IMR-90 (cell line): ENCODE results near the gene KRTAP11-1. TPM values are rescaled to one million over a fixed set of nuclear protein-coding genes. Genes with fewer than 3 reads are reported as not detected.

ENCODE experiments used
- ATAC-seq: fragments of 200-7000 bp; cut with Tn5 transposase; 2 replicates; pipeline ENCODE4 v1.9.1; 2020; ENCODE audit warnings: low read depth, mild to moderate bottlenecking, moderate library complexity
- BruUV-seq: library from RNA; stranded (reverse); fragments of 400-500 nt; replicated peaks from 2 replicates; lab custom pipeline; 2021; lab: Mats Ljungman, UMichigan
- CTCF ChIA-PET: fragments of 300-600 bp; formaldehyde crosslinking; extraction: SDS; loops from one replicate; lab custom pipeline; 2021; ENCODE audit warnings: antibody characterized with exemption; lab: Yijun Ruan, JAX
- POLR2A ChIA-PET: fragments of 300-600 bp; sonication (Branson Sonifier 250); formaldehyde crosslinking; loops from one replicate; lab custom pipeline; 2022; ENCODE audit warnings: antibody characterized with exemption; ENCODE audit not compliant: unreplicated experiment; lab: Charles Lee
- DNase-seq: peaks from one replicate; pipeline ENCODE4 v3.0.0; 2013
- H2AFZ ChIP-seq: replicated peaks from 2 replicates; pipeline ENCODE3; 2013; ENCODE audit warnings: low read length, mild to moderate bottlenecking; ENCODE audit not compliant: poor library complexity
- H2AK5ac ChIP-seq: 2 replicates; pipeline ENCODE4 v1.6.1; 2013; ENCODE audit warnings: low read depth, low read length, inconsistent platforms
- H2AK9ac ChIP-seq: replicated peaks from 2 replicates; pipeline ENCODE3; 2013; ENCODE audit warnings: mild to moderate bottlenecking, low read depth, low read length, moderate library complexity; ENCODE audit not compliant: poor library complexity
- H2BK120ac ChIP-seq: 2 replicates; pipeline ENCODE4 v1.6.1; 2013; ENCODE audit warnings: low read depth, low read length, inconsistent platforms
- H2BK15ac ChIP-seq: 3 replicates; pipeline ENCODE4 v1.6.1; 2013; ENCODE audit warnings: low read depth, low read length, inconsistent platforms
- H2BK20ac ChIP-seq: 2 replicates; pipeline ENCODE4 v1.6.1; 2013; ENCODE audit warnings: low read depth, mild to moderate bottlenecking, inconsistent platforms, low read length, moderate library complexity
- H2BK5ac ChIP-seq: 2 replicates; pipeline ENCODE4 v1.6.1; 2013; ENCODE audit warnings: mild to moderate bottlenecking, low read depth, low read length, inconsistent platforms; ENCODE audit not compliant: poor library complexity, severe bottlenecking
- H3K14ac ChIP-seq: replicated peaks from 2 replicates; pipeline ENCODE4 v1.6.1; 2013; ENCODE audit warnings: low read depth, low read length, inconsistent platforms
- H3K18ac ChIP-seq: 2 replicates; pipeline ENCODE4 v1.6.1; 2013; ENCODE audit warnings: low read depth, low read length, control low read depth
- H3K23ac ChIP-seq: 2 replicates; pipeline ENCODE4 v1.6.1; 2013; ENCODE audit warnings: low read depth, low read length, inconsistent platforms
- H3K27ac ChIP-seq: 2 replicates; pipeline ENCODE4 v1.5.1; 2013; ENCODE audit warnings: mild to moderate bottlenecking, control low read depth, low read length; ENCODE audit not compliant: insufficient read depth
- H3K27me3 ChIP-seq: 2 replicates; pipeline ENCODE4 v1.6.1; 2013; ENCODE audit warnings: low read length; ENCODE audit not compliant: control insufficient read depth, insufficient read depth
- H3K36me3 ChIP-seq: 2 replicates; pipeline ENCODE4 v1.6.1; 2013; ENCODE audit warnings: low read length, mixed read lengths; ENCODE audit not compliant: control insufficient read depth, insufficient read depth
- H3K4ac ChIP-seq: 2 replicates; pipeline ENCODE4 v1.6.1; 2013; ENCODE audit warnings: low read depth, low read length, inconsistent platforms
- H3K4me1 ChIP-seq: 2 replicates; pipeline ENCODE4 v1.6.1; 2013; ENCODE audit warnings: low read length, mixed read lengths; ENCODE audit not compliant: control insufficient read depth, insufficient read depth
- H3K4me2 ChIP-seq: 2 replicates; pipeline ENCODE4 v1.6.1; 2013; ENCODE audit warnings: low read depth, mild to moderate bottlenecking, control low read depth, low read length, moderate library complexity
- H3K4me3 ChIP-seq: 2 replicates; pipeline ENCODE4 v1.5.1; 2013; ENCODE audit warnings: low read depth, mild to moderate bottlenecking, control low read depth, low read length, moderate library complexity; ENCODE audit not compliant: insufficient read depth
- H3K56ac ChIP-seq: 2 replicates; pipeline ENCODE4 v1.6.1; 2013; ENCODE audit warnings: low read length, inconsistent platforms; ENCODE audit not compliant: insufficient read depth; ENCODE audit errors: extremely low read depth
- H3K79me1 ChIP-seq, 2 experiments: 2 replicates each; pipeline ENCODE4 v1.6.1; 2013; ENCODE audit warnings: low read length in 2 of 2, inconsistent platforms in 1 of 2, low read depth in 1 of 2
- H3K9ac ChIP-seq: 2 replicates; pipeline ENCODE4 v1.6.1; 2013; ENCODE audit warnings: low read depth, low read length, control low read depth
- H3K9me1 ChIP-seq: 2 replicates; pipeline ENCODE4 v1.6.1; 2013; ENCODE audit warnings: low read length, inconsistent platforms; ENCODE audit not compliant: insufficient read depth
- H3K9me3 ChIP-seq: 2 replicates; pipeline ENCODE4 v1.6.1; 2013; ENCODE audit warnings: low read length; ENCODE audit not compliant: control insufficient read depth, insufficient read depth
- H4K20me1 ChIP-seq: 2 replicates; pipeline ENCODE4 v1.6.1; 2013; ENCODE audit warnings: low read length, inconsistent platforms; ENCODE audit not compliant: insufficient read depth
- H4K5ac ChIP-seq: 2 replicates; pipeline ENCODE4 v1.6.1; 2013; ENCODE audit warnings: mild to moderate bottlenecking, low read depth, low read length, control low read depth
- H4K8ac ChIP-seq, 2 experiments: 2 replicates each; pipeline ENCODE4 v1.6.1; 2013; ENCODE audit warnings: low read depth in 2 of 2, low read length in 2 of 2, control low read depth in 1 of 2, inconsistent platforms in 1 of 2
- H4K91ac ChIP-seq: 2 replicates; pipeline ENCODE4 v1.6.1; 2013; ENCODE audit warnings: low read depth, low read length, inconsistent platforms; ENCODE audit not compliant: insufficient read depth
- CHD1 ChIP-seq: IDR thresholded peaks from 2 replicates; pipeline ENCODE4 v1.6.1; 2012; ENCODE audit warnings: low read depth, low read length, improper control_type of control experiment
- CTCF ChIP-seq: conservative IDR thresholded peaks from 2 replicates; pipeline ENCODE4 v1.5.1; 2012; ENCODE audit warnings: mild to moderate bottlenecking, low read depth, low read length, improper control_type of control experiment
- ELK1 ChIP-seq: fragments of 150-350 bp; IDR thresholded peaks from 2 replicates; pipeline ENCODE4 v1.6.1; 2016; ENCODE audit warnings: low read depth, mild to moderate bottlenecking, low read length, moderate library complexity, borderline replicate concordance
- MXI1 ChIP-seq: IDR thresholded peaks from 2 replicates; pipeline ENCODE4 v1.6.1; 2012; ENCODE audit warnings: low read depth, mild to moderate bottlenecking, low read length, moderate library complexity, borderline replicate concordance
- NFE2L2 ChIP-seq: fragments of 150-350 bp; IDR thresholded peaks from 2 replicates; pipeline ENCODE4 v1.6.1; 2016; ENCODE audit warnings: low read depth, mild to moderate bottlenecking, low read length
- RAD21 ChIP-seq: IDR thresholded peaks from 2 replicates; pipeline ENCODE4 v1.6.1; 2012; ENCODE audit warnings: low read length, improper control_type of control experiment
- SMC3 ChIP-seq: fragments of 150-350 bp; IDR thresholded peaks from 2 replicates; pipeline ENCODE4 v1.6.1; 2016; ENCODE audit warnings: low read depth, mild to moderate bottlenecking, antibody characterized with exemption, low read length, moderate library complexity
- WGBS, 2 experiments: methylation state at CpG; one replicate each; pipeline versions ENCODE4 v1.1.5 to v1.1.7; 2013; ENCODE audit warnings: missing lambda C conversion rate in 2 of 2; ENCODE audit not compliant: insufficient read length in 1 of 2; ENCODE audit errors: extremely low coverage in 2 of 2; 5-methylcytosine and 5-hydroxymethylcytosine counted together
- dilution Hi-C: fragments of 300-500 bp; cut with HindIII; formaldehyde crosslinking; loops from one replicate; pipeline ENCODE4 v1.14.3; 2018; ENCODE audit warnings: low sequenced_read_pairs; ENCODE audit not compliant: unreplicated experiment
- in situ Hi-C: fragments of 300-500 bp; cut with MboI; formaldehyde crosslinking; loops from 3 replicates; pipeline ENCODE4 v1.14.3; 2019; ENCODE audit warnings: low sequenced_read_pairs, inconsistent platforms, mixed read lengths
- intact Hi-C: fragments of 100-400 bp; cut with micrococcal nuclease; formaldehyde crosslinking; loops from 2 replicates; pipeline ENCODE4 v1.10.0; 2022
- polyA plus RNA-seq, 3 experiments: library from polyadenylated mRNA; depleted of rRNA; stranded (reverse); fragments of >200 nt; gene quantifications; 2 replicates each; pipeline ENCODE4 v1.2.3, GENCODE V29; 2012; ENCODE audit warnings: low replicate concordance in 1 of 3
- total RNA-seq: library from RNA; depleted of rRNA; stranded (reverse); fragments of >200 nt; gene quantifications from 2 replicates; pipeline ENCODE4 v1.2.3, GENCODE V29; 2012

Gene KRTAP11-1
- total and polyA plus RNA-seq, 2 of the 4 experiments (the other 2 are of a cell fraction) = not detected

GRCh38 chr21:30839304-30839703, 42.1 kb downstream of the KRTAP11-1 start:
- ChIA-PET POLR2A (no interaction called here), CTCF (interaction anchor here (1.5 kb wide), 1 partner anchor 10 kb away, joined by 7 read pairs; no protein-coding TSS in a partner anchor)
- Histone ChIP-seq H3K4me1 (no peaks in the 10 kb centered on the region), H3K4ac (no peak overlapping the region), H4K91ac (no peak overlapping the region), H3K14ac (no peak overlapping the region), H3K23ac (no peak overlapping the region), H3K9me3 (peaks cover 13% of the 10 kb centered on the region), H4K20me1 (no peaks in the 10 kb centered on the region), H3K18ac (no peak overlapping the region), H2BK20ac (no peak overlapping the region), H3K79me1 (no peaks in the 10 kb centered on the region), H2BK15ac (no peak overlapping the region), H3K27ac (no peak overlapping the region), H4K8ac (no peak overlapping the region), H2AFZ (no peak overlapping the region), H3K36me3 (no peaks in the 10 kb centered on the region), H2BK120ac (no peak overlapping the region), H3K9me1 (no peaks in the 10 kb centered on the region), H3K4me3 (no peak overlapping the region), H3K27me3 (no peaks in the 10 kb centered on the region), H2AK9ac (no peak overlapping the region), H3K4me2 (no peak overlapping the region), H2BK5ac (no peak overlapping the region), H3K56ac (no peak overlapping the region), H3K9ac (no peak overlapping the region), H4K5ac (no peak overlapping the region), H2AK5ac (no peak overlapping the region)
- no peak for DNase-seq
- TF ChIP-seq SMC3 (no peak), MXI1 (no peak), ELK1 (no peak), CTCF (no peak), CHD1 (no peak), NFE2L2 (no peak), RAD21 (no peak)
- ATAC-seq = no peak
- in situ Hi-C loops = no loop called here
- WGBS, 2 experiments = 21% methylated on average over 4 of the region's 5 CpGs; no CpG with 5 or more reads in 1 of the 2 experiments
- intact Hi-C loops = no loop called here
- BruUV-seq = no TSS peak
- dilution Hi-C loops = no loop called here
